ENCODE results near the gene PPP6R2. TPM values are rescaled to one million over a fixed set of nuclear protein-coding genes. Genes with fewer than 3 reads are reported as not detected.

Gene PPP6R2
- total and polyA plus RNA-seq, 2 of the 4 experiments (the other 2 are of a cell fraction), result 49.2 to 51.6 TPM

GRCh38 chr22:50460938-50461337, 117.8 kb downstream of the PPP6R2 start:
- Histone ChIP-seq H3K4me1 (ENCODE audit: control insufficient read depth, insufficient read depth, low read length) (no peaks in the 10 kb centered on the region), H3K18ac (ENCODE audit: low read depth, low read length) (no peak overlapping the region), H3K27me3 (ENCODE audit: control insufficient read depth, insufficient read depth, low read length) (no peaks in the 10 kb centered on the region), H4K5ac (ENCODE audit: low read depth, low read length) (no peak overlapping the region), H2AFZ (replicated peaks; ENCODE audit: low read length, poor library complexity) (no peak overlapping the region), H2BK120ac (ENCODE audit: low read depth, low read length) (no peak overlapping the region), H3K9me3 (ENCODE audit: control insufficient read depth, insufficient read depth, low read length) (no peaks in the 10 kb centered on the region), H2BK5ac (ENCODE audit: low read depth, low read length, poor library complexity, severe bottlenecking) (no peak overlapping the region), H3K27ac (ENCODE audit: insufficient read depth, low read length) (no peak overlapping the region), H3K4me3 (ENCODE audit: insufficient read depth, low read depth, low read length) (no peak overlapping the region), H3K36me3 (ENCODE audit: control insufficient read depth, insufficient read depth, low read length) (peaks cover 91% of the 10 kb centered on the region), H4K8ac (ENCODE audit: low read depth in 2 of 2, low read length in 2 of 2) (no peak overlapping the region), H2AK9ac (replicated peaks; ENCODE audit: low read depth, low read length, poor library complexity) (no peak overlapping the region), H2AK5ac (ENCODE audit: low read depth, low read length) (no peak overlapping the region), H3K9me1 (ENCODE audit: insufficient read depth, low read length) (no peaks in the 10 kb centered on the region), H3K4me2 (ENCODE audit: low read depth, low read length) (no peak overlapping the region), H4K20me1 (ENCODE audit: insufficient read depth, low read length) (peaks cover 8% of the 10 kb centered on the region; the same call in 1 of the 2 replicates), H2BK20ac (ENCODE audit: low read depth, low read length) (no peak overlapping the region), H3K9ac (ENCODE audit: low read depth, low read length) (no peak overlapping the region), H2BK15ac (ENCODE audit: low read depth, low read length) (no peak overlapping the region), H3K79me1 (ENCODE audit: low read depth in 1 of 2, low read length in 2 of 2) (no peaks in the 10 kb centered on the region), H4K91ac (ENCODE audit: insufficient read depth, low read depth, low read length) (no peak overlapping the region), H3K23ac (ENCODE audit: low read depth, low read length) (no peak overlapping the region), H3K14ac (replicated peaks; ENCODE audit: low read depth, low read length) (no peak overlapping the region), H3K56ac (ENCODE audit: extremely low read depth, insufficient read depth, low read length) (no peak overlapping the region), H3K4ac (ENCODE audit: low read depth, low read length) (no peak overlapping the region)
- in situ Hi-C loops (cut with MboI; ENCODE audit: low sequenced_read_pairs) (no loop called here), dilution Hi-C loops (cut with HindIII; ENCODE audit: low sequenced_read_pairs, unreplicated experiment) (no loop called here), intact Hi-C loops (cut with micrococcal nuclease) (no loop called here)
- DNase-seq, result no peak
- no peak for TF ChIP-seq MXI1 (IDR thresholded peaks at IDR 0.05; ENCODE audit: borderline replicate concordance, low read depth, low read length)
- TF ChIP-seq USF2 (IDR thresholded peaks at IDR 0.05; ENCODE audit: low read depth, low read length), result no peak
- TF ChIP-seq MAFK (IDR thresholded peaks at IDR 0.05; ENCODE audit: low read depth, low read length), result no peak
- no peak for TF ChIP-seq BHLHE40 (IDR thresholded peaks at IDR 0.05; ENCODE audit: low read depth, low read length)
- ChIA-PET POLR2A (ENCODE audit: unreplicated experiment) (no interaction called here), CTCF (no interaction called here)
- 100% methylated on average over 3 of the region's 17 CpGs; no CpG with 5 or more reads in 1 of the 2 experiments for WGBS, 2 experiments (ENCODE audit: extremely low coverage in 2 of 2, insufficient read length in 1 of 2)
- BruUV-seq (replicated peaks), result no TSS peak
- ATAC-seq (ENCODE audit: low read depth), result no peak
